ENCODE measurements around the gene IDH3A.

GRCh38 chr15:78171864-78172472 is 22.8 kb downstream of the IDH3A start:
- TF ChIP-seq CTCF (conservative IDR thresholded peaks at IDR 0.05 in 1 of 2, IDR thresholded peaks at IDR 0.05 in 1 of 2; ENCODE audit: extremely low read depth in 1 of 2, insufficient read depth in 1 of 2, low read depth in 1 of 2, low read length in 2 of 2) = no peak
- TF ChIP-seq EZH2 (IDR thresholded peaks at IDR 0.05; ENCODE audit: borderline replicate concordance, low read length) = no peak
